ENCODE data around the gene KCND2. TPM values are rescaled to one million over a fixed set of nuclear protein-coding genes. Genes with fewer than 3 reads are reported as not detected.

Gene KCND2
- total and polyA plus RNA-seq, 2 of the 8 experiments (the other 6 are each of a cell fraction or from before 2014, with no cell fraction given): 4.6 to 7.7 TPM

DNA sequence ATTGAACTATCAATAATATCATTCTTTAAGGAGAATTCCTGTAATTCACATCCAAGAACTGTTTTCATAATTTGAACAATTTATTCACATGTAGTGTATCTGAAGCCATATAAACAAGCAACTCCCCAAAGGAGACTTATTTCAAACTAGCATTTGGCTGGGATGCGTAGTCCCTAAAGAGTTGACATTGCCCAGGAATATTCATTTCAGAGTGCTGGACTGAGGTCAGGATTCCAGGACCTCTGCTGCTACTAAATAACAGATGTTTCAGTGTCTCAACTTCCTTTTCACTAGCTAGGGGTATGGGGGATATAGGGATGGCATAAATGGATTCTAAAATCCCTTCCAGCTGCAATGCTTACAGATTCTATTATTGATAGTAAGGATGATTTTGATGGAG lies 408.0 kb downstream of the KCND2 start:
- Histone ChIP-seq H3K27ac (ENCODE audit: low read depth, low read length) (no peak overlapping the region), H3K4me3 (ENCODE audit: extremely low read depth in 1 of 4, insufficient read depth in 2 of 4, low read depth in 3 of 4, low read length in 4 of 4) (no peak overlapping the region), H3K14ac (ENCODE audit: insufficient read length) (no peak overlapping the region), H3K4ac (replicated peaks; ENCODE audit: insufficient read length, low read depth, low read length) (no peak overlapping the region), H2BK20ac (ENCODE audit: low read length) (no peak overlapping the region), H3K9me3 (ENCODE audit: insufficient read depth in 2 of 2, low read depth in 1 of 2, low read length in 1 of 2) (no peaks in the 10 kb centered on the region), H2BK5ac (ENCODE audit: low read depth, low read length) (no peak overlapping the region), H3K9ac (replicated peaks in 1 of 4; ENCODE audit: extremely low read depth in 1 of 4, low read depth in 3 of 4, low read length in 3 of 4) (no peak overlapping the region), H3K79me1 (ENCODE audit: low read depth, low read length) (no peaks in the 10 kb centered on the region), H4K20me1 (replicated peaks in 1 of 2; ENCODE audit: control insufficient read depth in 1 of 2, insufficient read depth in 2 of 2, low read length in 2 of 2) (no peaks in the 10 kb centered on the region), H2AK5ac (ENCODE audit: low read depth, low read length) (no peak overlapping the region), H3K4me1 (replicated peaks in 1 of 4; ENCODE audit: control insufficient read depth in 3 of 4, insufficient read depth in 4 of 4, low read length in 3 of 4) (0 out of 7 replicates have a peak, but pooled peaks cover 0 to 2% (median 0%) of the 10 kb centered on the region in 4 experiments), H4K91ac (replicated peaks; ENCODE audit: insufficient read length, low read length) (no peak overlapping the region), H3K36me3 (ENCODE audit: control insufficient read depth in 2 of 4, insufficient read depth in 4 of 4, low read length in 3 of 4) (no peaks in the 10 kb centered on the region), H2BK12ac (ENCODE audit: low read depth, low read length) (no peak overlapping the region), H3K23me2 (ENCODE audit: low read depth, low read length) (no peaks in the 10 kb centered on the region), H3K23ac (ENCODE audit: insufficient read length) (no peak overlapping the region), H3K4me2 (ENCODE audit: insufficient read depth in 1 of 2, low read depth in 2 of 2, low read length in 2 of 2) (no peak overlapping the region), H3K56ac (replicated peaks; ENCODE audit: insufficient read length, low read depth, low read length) (no peak overlapping the region), H2BK15ac (ENCODE audit: low read length) (no peak overlapping the region), H3K79me2 (ENCODE audit: control insufficient read depth in 1 of 2, insufficient read depth in 2 of 2, low read length in 2 of 2) (no peaks in the 10 kb centered on the region), H3K18ac (ENCODE audit: extremely low read depth, low read length) (no peak overlapping the region), H3K27me3 (replicated peaks in 1 of 4; ENCODE audit: control insufficient read depth in 3 of 4, extremely low read depth in 1 of 4, insufficient read depth in 3 of 4, low read length in 3 of 4) (no peaks in the 10 kb centered on the region), H2BK120ac (replicated peaks; ENCODE audit: low read depth, low read length) (no peak overlapping the region), H4K8ac (ENCODE audit: extremely low read depth, insufficient read depth, low read length) (no peak overlapping the region), H4K5ac (ENCODE audit: insufficient read length, low read depth, low read length) (no peak overlapping the region), H2AFZ (ENCODE audit: low read length) (no peak overlapping the region)
- CTCF ChIA-PET (ENCODE audit: partially characterized antibody): interaction anchor here (0.6 kb wide), 1 partner anchor 957 kb away, joined by 3 read pairs; no protein-coding TSS in a partner anchor
- POLR2A ChIA-PET (ENCODE audit: partially characterized antibody): no interaction called here
- WGBS, 2 experiments (ENCODE audit: extremely low coverage in 1 of 2, insufficient coverage in 1 of 2, insufficient read length in 1 of 2, insufficient replicate concordance in 2 of 2, low coverage in 1 of 2, low lambda C conversion rate in 2 of 2, missing lambda C conversion rate in 1 of 2): 93% methylated on average over 1 of the region's 1 CpG; no CpG with 5 or more reads in 1 of the 2 experiments
- no peak for TF ChIP-seq SIRT6 (IDR thresholded peaks at IDR 0.05; ENCODE audit: low read length)
- TF ChIP-seq GABPA (IDR thresholded peaks at IDR 0.05; ENCODE audit: borderline replicate concordance, insufficient read depth, low read length): no peak
- no peak for TF ChIP-seq HDAC6 (IDR thresholded peaks at IDR 0.05; ENCODE audit: low read depth, low read length)
- no peak for TF ChIP-seq CTBP2 (IDR thresholded peaks at IDR 0.05; ENCODE audit: borderline replicate concordance, insufficient read depth, insufficient read length, low read length)
- TF ChIP-seq CTCF (IDR thresholded peaks at IDR 0.05; ENCODE audit: control extremely low read depth in 1 of 3, insufficient read depth in 1 of 3, low read depth in 1 of 3, low read length in 3 of 3): no peak
- no peak for TF ChIP-seq CHD1 (IDR thresholded peaks at IDR 0.05; ENCODE audit: low read depth, low read length)
- no peak for TF ChIP-seq TAF7 (optimal IDR thresholded peaks at IDR 0.05; ENCODE audit: borderline replicate concordance, low read depth, low read length)
- DNase-seq (ENCODE audit: low read depth in 1 of 2, low spot score in 2 of 2) (no peak), FAIRE-seq (no peak)
